Endothelial cell of umbilical vein (primary cell): ENCODE measurements around the gene GANC. TPM values are rescaled to one million over a fixed set of nuclear protein-coding genes. Genes with fewer than 3 reads are reported as not detected.

ENCODE experiments used
- BruUV-seq: library from RNA; stranded (reverse); fragments of 400-500 nt; replicated peaks from 2 replicates; lab custom pipeline; 2021; lab: Mats Ljungman, UMichigan
- CTCF ChIA-PET: fragments of 300-600, 350-600 bp; sonication (Branson Sonifier 250); formaldehyde crosslinking; loops from one replicate; lab custom pipeline; 2021; ENCODE audit warnings: antibody characterized with exemption, inconsistent platforms; lab: Charles Lee
- POLR2A ChIA-PET: fragments of 300-600, 350-600 bp; sonication (Branson Sonifier 250); formaldehyde crosslinking; loops from one replicate; lab custom pipeline; 2021; ENCODE audit warnings: antibody characterized with exemption, inconsistent platforms; lab: Charles Lee
- DNase-seq: peaks from one replicate; pipeline ENCODE4 v3.0.0-alpha.2; 2011; ENCODE audit warnings: low read depth, low spot score
- FAIRE-seq: peaks from 2 replicates; lab custom pipeline; 2011; peaks lifted over from hg19 to GRCh38; lab: Jason Lieb, UNC
- H2AFZ ChIP-seq: 2 replicates; pipeline ENCODE4 v1.6.0; 2012; ENCODE audit warnings: low read depth, low read length, control low read depth, inconsistent platforms
- H3K27ac ChIP-seq: 2 replicates; pipeline ENCODE4 v1.5.1; 2011; ENCODE audit warnings: low read depth, mild to moderate bottlenecking, control low read depth, low read length, moderate library complexity; ENCODE audit not compliant: insufficient read depth
- H3K27me3 ChIP-seq, 2 experiments: 2 replicates each; pipeline versions ENCODE4 v1.6.0 to v1.6.1; 2011; ENCODE audit warnings: low read length in 2 of 2, mixed read lengths in 1 of 2; ENCODE audit not compliant: control insufficient read depth in 2 of 2, insufficient read depth in 2 of 2
- H3K36me3 ChIP-seq, 2 experiments: 2 replicates in 1 of 2; 3 replicates in 1 of 2; pipeline ENCODE4 v1.5.1; 2011; ENCODE audit warnings: low read length in 2 of 2, mild to moderate bottlenecking in 1 of 2, moderate library complexity in 1 of 2; ENCODE audit not compliant: control insufficient read depth in 2 of 2, insufficient read depth in 2 of 2; ENCODE audit errors: extremely low read depth in 1 of 2
- H3K4me1 ChIP-seq: 3 replicates; pipeline ENCODE4 v1.5.1; 2011; ENCODE audit warnings: mild to moderate bottlenecking, low read length; ENCODE audit not compliant: control insufficient read depth, insufficient read depth; ENCODE audit errors: extremely low read depth
- H3K4me2 ChIP-seq: 2 replicates; pipeline ENCODE4 v1.6.1; 2011; ENCODE audit warnings: low read length, control low read depth, mixed read lengths; ENCODE audit not compliant: insufficient read depth
- H3K4me3 ChIP-seq, 3 experiments: fragments of 200-600 bp in 1 of 3; sonication (generic), shearing (Covaris generic) in 1 of 3; replicated peaks in 1 of 3; 2 replicates each; pipeline ENCODE4 v1.5.1; 2011 to 2016; ENCODE audit warnings: control low read depth in 3 of 3, low read length in 3 of 3, mild to moderate bottlenecking in 2 of 3, inconsistent platforms in 1 of 3, low read depth in 1 of 3, moderate library complexity in 1 of 3; ENCODE audit not compliant: insufficient read depth in 1 of 3
- H3K79me2 ChIP-seq: 2 replicates; pipeline ENCODE4 v1.6.0; 2012; ENCODE audit warnings: low read length, inconsistent platforms; ENCODE audit not compliant: control insufficient read depth, insufficient read depth
- H3K9ac ChIP-seq: replicated peaks from 2 replicates; pipeline ENCODE3; 2011; ENCODE audit warnings: low read length, control low read depth; ENCODE audit not compliant: insufficient read depth; ENCODE audit errors: extremely low read depth
- H3K9me1 ChIP-seq: replicated peaks from 3 replicates; pipeline ENCODE4 v1.6.0; 2011; ENCODE audit warnings: mild to moderate bottlenecking, low read length; ENCODE audit not compliant: control insufficient read depth, insufficient read depth; ENCODE audit errors: extremely low read depth
- H3K9me3 ChIP-seq: replicated peaks from 2 replicates; pipeline ENCODE4 v1.5.1; 2012; ENCODE audit warnings: low read length, inconsistent platforms; ENCODE audit not compliant: control insufficient read depth, insufficient read depth
- H4K20me1 ChIP-seq: replicated peaks from 2 replicates; pipeline ENCODE3; 2011; ENCODE audit warnings: mild to moderate bottlenecking, low read length; ENCODE audit not compliant: control insufficient read depth, insufficient read depth; ENCODE audit errors: extremely low read depth
- CTCF ChIP-seq, 2 donors: IDR thresholded peaks; 1 replicate in 1 of 2; 2 replicates in 1 of 2; pipeline ENCODE4 v1.5.1; 2011; ENCODE audit warnings: low read length in 2 of 2, mild to moderate bottlenecking in 2 of 2, moderate library complexity in 2 of 2, control low read depth in 1 of 2, inconsistent platforms in 1 of 2, low read depth in 1 of 2; ENCODE audit not compliant: insufficient read depth in 1 of 2; ENCODE audit errors: extremely low read depth in 1 of 2
- EZH2 ChIP-seq: IDR thresholded peaks from 2 replicates; pipeline ENCODE4 v1.6.1; 2012; ENCODE audit warnings: borderline replicate concordance, low read depth, mild to moderate bottlenecking, moderate library complexity, low read length, inconsistent platforms; ENCODE audit not compliant: severe bottlenecking
- FOS ChIP-seq: IDR thresholded peaks from 2 replicates; pipeline ENCODE4 v1.6.1; 2011; ENCODE audit warnings: mild to moderate bottlenecking, low read length, moderate library complexity, borderline replicate concordance; ENCODE audit not compliant: insufficient read depth
- GATA2 ChIP-seq: IDR thresholded peaks from 2 replicates; pipeline ENCODE4 v1.7.0; 2011; ENCODE audit warnings: low read depth, mild to moderate bottlenecking, moderate library complexity, mixed read lengths, low read length; ENCODE audit not compliant: insufficient read length, insufficient read depth
- JUN ChIP-seq: IDR thresholded peaks from 2 replicates; pipeline ENCODE4 v1.6.1; 2011; ENCODE audit warnings: borderline replicate concordance, low read depth; ENCODE audit not compliant: insufficient read length, insufficient read depth
- MYC ChIP-seq: IDR thresholded peaks from one replicate; pipeline ENCODE4 v1.6.1; 2011; ENCODE audit warnings: mild to moderate bottlenecking, low read depth, low read length
- POLR2A ChIP-seq: IDR thresholded peaks from 2 replicates; pipeline ENCODE4 v1.6.1; 2012; ENCODE audit warnings: low read depth, mild to moderate bottlenecking, control low read depth, low read length
- POLR2AphosphoS5 ChIP-seq: IDR thresholded peaks from 2 replicates; pipeline ENCODE4 v1.6.1; 2012; ENCODE audit warnings: low read depth, mild to moderate bottlenecking, control low read depth, low read length, moderate library complexity; ENCODE audit not compliant: insufficient read depth
- dilution Hi-C: fragments of 300-500 bp; cut with MboI; formaldehyde crosslinking; loops from one replicate; pipeline ENCODE4 v1.15.0; 2019; ENCODE audit warnings: low sequenced_read_pairs; ENCODE audit not compliant: extremely low pct_ligation_motif_present
- intact Hi-C: fragments of 100-400 bp; cut with micrococcal nuclease; formaldehyde crosslinking; loops from one replicate; pipeline ENCODE4 v1.10.0; 2022
- polyA plus RNA-seq, 4 experiments: library from polyadenylated mRNA; depleted of rRNA in 3 of 4; stranded (reverse) in 3 of 4; unstranded in 1 of 4; fragments of >200 nt; gene quantifications; 2 replicates each; pipeline versions ENCODE4 v1.2.1 to v1.2.3, GENCODE V29; 2011 to 2012; ENCODE audit warnings: missing spikeins in 1 of 4
- total RNA-seq: library from RNA; stranded (reverse); gene quantifications from 2 replicates; pipeline ENCODE4 v1.2.3, GENCODE V29; 2021
- TF ChIP-seq, protein P1 (sequence below): IDR thresholded peaks from 2 replicates; pipeline ENCODE4 v1.6.1; 2011; ENCODE audit not compliant: insufficient read depth, insufficient read length

GANC gene
- total and polyA plus RNA-seq, 2 donors (not counting 3 experiments of a cell fraction or from before 2014, with no cell fraction given) = 8.5 to 17.8 TPM

GRCh38 chr15:42373936-42374335 is 100.9 kb downstream of the GANC start:
- no peaks in the 10 kb centered on the region for H3K36me3 ChIP-seq
- no peak overlapping the region for H3K4me3 ChIP-seq
- H3K79me2 ChIP-seq = no peaks in the 10 kb centered on the region
- no peak overlapping the region for H3K27ac ChIP-seq
- TF ChIP-seq FOS = no peak
- TF ChIP-seq EZH2 = no peak
- TF ChIP-seq POLR2A = no peak
- TF ChIP-seq GATA2 = no peak
- TF ChIP-seq CTCF (IDR thresholded peaks at IDR 0.05; ENCODE audit: extremely low read depth in 1 of 2, insufficient read depth in 1 of 2, low read depth in 1 of 2, low read length in 2 of 2) = no peak
- no peak for TF ChIP-seq MYC
- TF ChIP-seq POLR2AphosphoS5 = no peak
- TF ChIP-seq, protein P1, sequence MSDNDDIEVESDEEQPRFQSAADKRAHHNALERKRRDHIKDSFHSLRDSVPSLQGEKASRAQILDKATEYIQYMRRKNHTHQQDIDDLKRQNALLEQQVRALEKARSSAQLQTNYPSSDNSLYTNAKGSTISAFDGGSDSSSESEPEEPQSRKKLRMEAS = no peak
- no peak for TF ChIP-seq JUN
- H3K4me1 ChIP-seq = no peaks in the 10 kb centered on the region
- no peaks in the 10 kb centered on the region for H3K27me3 ChIP-seq
- H4K20me1 ChIP-seq = no peaks in the 10 kb centered on the region
- dilution Hi-C loops (no loop called here), intact Hi-C loops (no loop called here)
- POLR2A ChIA-PET = no interaction called here
- H3K9ac ChIP-seq = no peak overlapping the region
- H3K4me2 ChIP-seq = no peak overlapping the region
- no peak overlapping the region for H2AFZ ChIP-seq
- no peak for DNase-seq
- no peaks in the 10 kb centered on the region for H3K9me1 ChIP-seq
- H3K9me3 ChIP-seq = no peaks in the 10 kb centered on the region
- BruUV-seq = no TSS peak
- CTCF ChIA-PET = interaction anchor here (4.5 kb wide), 1 partner anchor 11 kb away, joined by 31 read pairs; no protein-coding TSS in a partner anchor
- no peak for FAIRE-seq
